Measurements from ENCODE around the gene DNM1.

DNM1 gene

DNA sequence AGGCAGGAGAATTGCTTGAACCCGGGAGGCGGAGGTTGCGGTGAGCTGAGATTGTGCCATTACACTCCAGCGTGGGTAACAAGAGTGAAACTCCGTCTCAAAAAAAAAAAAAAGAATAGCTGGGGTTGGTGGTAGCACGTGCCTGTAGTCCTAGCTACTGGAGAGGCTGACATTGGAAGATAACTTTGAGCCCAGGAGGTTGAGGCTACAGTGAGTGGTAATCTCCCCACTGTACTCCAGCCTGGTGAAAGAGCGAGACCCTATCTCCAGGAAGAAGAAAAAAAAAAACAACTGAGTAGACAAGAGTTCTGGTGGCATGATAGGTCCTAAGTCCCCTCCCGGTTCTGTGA lies 46.4 kb downstream of the DNM1 start:
- no peak overlapping the region for H3K4me3 ChIP-seq

DNA sequence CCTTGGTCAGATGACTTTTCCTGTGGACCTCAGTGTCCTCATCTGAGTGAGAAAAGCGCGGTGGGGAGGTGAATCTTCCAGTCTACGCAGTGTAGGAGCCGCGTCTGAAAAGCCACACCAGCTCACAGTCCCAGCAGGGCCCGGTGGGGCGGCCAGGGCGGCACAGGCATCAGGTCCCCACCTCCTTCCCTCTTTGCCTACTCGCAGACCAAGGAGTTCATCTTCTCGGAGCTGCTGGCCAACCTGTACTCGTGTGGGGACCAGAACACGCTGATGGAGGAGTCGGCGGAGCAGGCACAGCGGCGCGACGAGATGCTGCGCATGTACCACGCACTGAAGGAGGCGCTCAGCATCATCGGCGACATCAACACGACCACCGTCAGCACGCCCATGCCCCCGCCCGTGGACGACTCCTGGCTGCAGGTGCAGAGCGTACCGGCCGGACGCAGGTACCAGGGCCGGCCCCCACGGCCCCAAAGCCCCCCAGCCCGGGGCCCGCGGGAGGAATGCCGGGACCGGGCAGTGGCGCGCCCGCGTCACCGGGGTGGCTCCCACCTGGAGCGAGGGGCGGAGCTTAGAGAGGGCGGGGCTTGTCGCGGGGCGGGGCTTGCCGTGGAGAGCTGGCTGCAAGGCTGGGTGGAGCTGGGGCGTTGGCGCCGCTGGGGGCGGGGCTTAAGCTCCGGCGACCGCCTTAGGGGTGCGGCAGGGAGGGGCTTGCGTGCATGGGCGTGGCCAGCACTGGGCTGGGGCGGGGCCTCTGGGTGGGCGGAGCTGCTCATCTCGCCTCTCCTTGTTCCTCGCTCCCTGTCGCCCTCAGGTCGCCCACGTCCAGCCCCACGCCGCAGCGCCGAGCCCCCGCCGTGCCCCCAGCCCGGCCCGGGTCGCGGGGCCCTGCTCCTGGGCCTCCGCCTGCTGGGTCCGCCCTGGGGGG lies 47.0 kb downstream of the DNM1 start:
- TF ChIP-seq, protein P1, sequence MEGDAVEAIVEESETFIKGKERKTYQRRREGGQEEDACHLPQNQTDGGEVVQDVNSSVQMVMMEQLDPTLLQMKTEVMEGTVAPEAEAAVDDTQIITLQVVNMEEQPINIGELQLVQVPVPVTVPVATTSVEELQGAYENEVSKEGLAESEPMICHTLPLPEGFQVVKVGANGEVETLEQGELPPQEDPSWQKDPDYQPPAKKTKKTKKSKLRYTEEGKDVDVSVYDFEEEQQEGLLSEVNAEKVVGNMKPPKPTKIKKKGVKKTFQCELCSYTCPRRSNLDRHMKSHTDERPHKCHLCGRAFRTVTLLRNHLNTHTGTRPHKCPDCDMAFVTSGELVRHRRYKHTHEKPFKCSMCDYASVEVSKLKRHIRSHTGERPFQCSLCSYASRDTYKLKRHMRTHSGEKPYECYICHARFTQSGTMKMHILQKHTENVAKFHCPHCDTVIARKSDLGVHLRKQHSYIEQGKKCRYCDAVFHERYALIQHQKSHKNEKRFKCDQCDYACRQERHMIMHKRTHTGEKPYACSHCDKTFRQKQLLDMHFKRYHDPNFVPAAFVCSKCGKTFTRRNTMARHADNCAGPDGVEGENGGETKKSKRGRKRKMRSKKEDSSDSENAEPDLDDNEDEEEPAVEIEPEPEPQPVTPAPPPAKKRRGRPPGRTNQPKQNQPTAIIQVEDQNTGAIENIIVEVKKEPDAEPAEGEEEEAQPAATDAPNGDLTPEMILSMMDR (IDR thresholded peaks at IDR 0.05) = no peak
- Histone ChIP-seq H3K27ac (peak overlapping the region in 1 of 2 donors; percentile 3), H3K4me3 (peak overlapping the region; percentile 62)
- no peak for DNase-seq (ENCODE audit: low spot score)

More for the DNA sequence above, 46.4 kb downstream of the DNM1 start:
- H3K27ac ChIP-seq = no peak overlapping the region
- TF ChIP-seq, protein P1 (IDR thresholded peaks at IDR 0.05) = no peak
- DNase-seq (ENCODE audit: low spot score) = no peak

DNA sequence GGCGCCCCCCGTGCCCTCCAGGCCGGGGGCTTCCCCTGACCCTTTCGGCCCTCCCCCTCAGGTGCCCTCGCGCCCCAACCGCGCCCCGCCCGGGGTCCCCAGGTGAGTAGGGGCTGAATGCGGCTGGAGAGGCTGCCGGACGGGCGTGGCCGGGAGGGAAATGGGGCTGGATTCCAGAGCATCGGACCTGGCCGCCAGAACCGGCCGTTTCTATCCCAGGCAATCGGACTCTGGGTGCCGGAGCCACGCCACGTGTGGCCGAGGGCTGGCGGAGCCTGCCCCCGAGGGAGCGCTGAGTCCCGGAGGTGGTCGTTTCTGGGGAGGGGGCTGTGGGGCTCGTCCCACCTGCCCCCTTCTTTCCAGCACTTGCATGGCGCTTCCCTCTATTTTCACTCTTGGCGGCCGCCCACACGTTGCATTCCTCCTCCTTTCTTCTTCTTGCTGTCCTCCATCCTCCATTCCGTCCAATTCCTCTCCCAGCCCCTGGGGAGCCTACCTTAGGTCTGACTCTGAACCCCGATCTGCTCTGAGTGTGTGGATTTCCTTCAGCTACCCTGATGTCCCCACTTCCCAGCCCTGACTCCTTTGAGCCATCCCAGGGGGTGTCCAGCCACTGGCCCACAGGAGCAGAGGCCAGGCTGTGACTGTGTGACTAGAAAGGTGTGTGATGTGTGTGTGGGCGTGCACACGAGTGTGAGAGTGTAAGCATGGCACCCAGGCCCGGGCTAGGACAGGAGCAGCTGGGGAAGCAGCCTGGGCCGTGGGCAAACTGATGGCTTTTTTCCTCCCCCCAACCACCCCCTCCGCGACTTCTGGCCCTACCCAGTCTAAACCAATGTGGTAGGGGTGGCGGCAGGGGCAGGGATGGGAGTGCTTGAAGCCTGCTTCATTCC lies 47.9 kb downstream of the DNM1 start:
- TF ChIP-seq, protein P1 (IDR thresholded peaks at IDR 0.05) = no peak
- Histone ChIP-seq H3K27ac (no peak overlapping the region), H3K4me3 (peak overlapping the region; percentile 62)
- no peak for DNase-seq (ENCODE audit: low spot score)

DNA sequence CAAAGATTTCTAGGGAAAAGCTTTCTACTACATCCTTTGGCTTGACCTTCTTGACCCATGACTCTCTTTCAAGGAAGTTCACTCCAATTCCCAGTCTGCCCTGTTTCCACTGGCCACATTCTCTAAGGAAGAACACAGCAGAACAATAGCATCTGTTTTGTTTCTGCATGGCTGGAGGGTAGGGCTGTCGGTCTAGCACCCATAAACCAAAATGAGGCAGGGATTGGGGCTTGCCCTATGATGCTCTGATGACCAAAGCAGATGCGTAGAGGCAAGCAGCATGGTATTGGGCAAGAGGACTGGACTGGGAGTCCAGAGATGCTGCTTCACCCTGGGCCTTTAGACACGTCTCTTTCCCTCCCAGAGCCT lies 48.5 kb downstream of the DNM1 start:
- TF ChIP-seq, protein P1 (IDR thresholded peaks at IDR 0.05) = no peak

DNA sequence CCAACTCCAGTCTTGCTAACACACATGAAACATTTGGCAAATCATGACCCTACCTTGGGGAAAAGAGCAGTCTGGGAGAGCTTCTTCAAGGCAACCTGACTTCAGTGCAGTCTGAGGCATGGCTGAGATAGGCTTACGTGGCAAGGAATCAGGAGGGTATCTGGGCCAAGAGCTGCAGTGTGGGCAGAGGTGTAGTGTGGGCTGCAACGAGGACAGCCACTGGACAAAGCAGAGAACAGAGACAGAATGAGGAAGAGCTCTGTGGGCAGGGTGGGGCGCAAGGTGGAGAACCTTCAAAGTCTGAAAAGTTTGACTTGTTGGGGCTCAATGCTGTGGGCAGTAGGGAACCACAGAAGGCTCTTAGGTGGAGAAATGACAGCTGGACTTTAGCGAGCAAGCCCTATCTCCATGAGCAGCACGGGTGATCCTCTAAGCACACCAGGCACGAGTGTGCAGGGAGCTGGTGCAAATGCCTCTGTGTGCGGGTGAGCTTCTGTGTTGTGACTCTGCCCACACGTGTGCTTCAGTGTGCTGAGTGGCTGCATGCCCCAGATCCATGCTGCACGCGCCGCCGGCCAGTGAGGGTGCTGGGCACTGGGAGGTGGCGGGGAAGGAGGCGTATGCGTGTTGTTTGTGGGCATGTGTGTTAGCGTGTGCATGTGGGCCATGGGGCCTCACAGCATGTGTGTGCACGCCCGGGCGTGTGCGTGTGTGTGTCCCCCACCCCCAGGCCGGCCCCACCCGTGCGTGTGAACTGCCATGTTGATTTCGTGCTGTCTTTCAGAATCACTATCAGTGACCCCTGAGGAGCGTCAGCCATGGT lies 49.3 kb downstream of the DNM1 start:
- no peak overlapping the region for H3K4me3 ChIP-seq
- H3K27ac ChIP-seq = no peak overlapping the region
- no peak for DNase-seq (ENCODE audit: low spot score)
- TF ChIP-seq, protein P1 (IDR thresholded peaks at IDR 0.05) = no peak

More for the DNA sequence above, 48.5 kb downstream of the DNM1 start:
- Histone ChIP-seq H3K27ac (no peak overlapping the region), H3K4me3 (no peak overlapping the region)
- no peak for DNase-seq (ENCODE audit: low spot score)

DNA sequence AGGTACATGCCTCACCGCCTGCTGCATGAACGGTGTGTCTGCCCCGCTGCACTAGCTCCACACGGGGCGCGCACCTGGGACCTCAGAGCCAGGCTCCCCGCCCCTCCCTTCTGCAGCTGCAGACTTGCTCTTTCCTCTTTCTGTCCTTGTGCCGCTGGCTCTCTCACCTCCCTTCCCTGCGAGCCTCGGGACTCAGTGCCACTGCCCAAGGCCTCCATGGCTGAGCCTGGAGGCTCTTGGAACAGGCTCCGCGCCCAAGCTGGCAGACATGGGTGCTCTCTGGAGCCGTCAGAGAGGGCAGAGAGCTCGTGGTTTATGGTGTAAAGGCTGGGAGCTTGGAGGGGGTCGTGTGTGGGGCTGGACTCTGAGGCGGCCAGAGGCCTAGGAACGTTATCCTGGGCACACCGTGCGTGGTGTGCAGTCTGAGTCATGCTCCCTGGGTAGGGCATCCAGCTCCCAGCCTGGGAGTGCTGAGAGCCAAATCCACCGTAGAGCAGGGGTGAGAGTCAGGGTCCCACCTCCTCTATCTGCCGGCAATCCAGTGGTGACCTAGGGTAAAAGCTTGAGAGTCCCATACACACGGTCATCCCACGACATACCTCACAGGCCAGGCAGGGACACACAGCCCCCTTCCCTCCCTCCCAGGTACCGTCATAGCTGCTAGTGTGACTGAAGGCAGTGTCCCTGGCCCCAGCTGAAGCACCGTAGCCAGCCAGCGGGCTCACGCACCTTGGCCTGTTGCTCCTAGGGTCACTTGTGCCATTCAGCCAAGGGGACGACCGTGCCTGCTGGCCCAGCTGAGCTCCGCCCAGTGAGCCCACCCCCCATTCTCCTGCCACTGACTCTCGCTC lies 50.2 kb downstream of the DNM1 start:
- TF ChIP-seq, protein P1 (IDR thresholded peaks at IDR 0.05) = no peak
- no peak for DNase-seq (ENCODE audit: low spot score)
- Histone ChIP-seq H3K4me3 (no peak overlapping the region), H3K27ac (no peak overlapping the region)

All from coronary artery (tissue), 2 donors.